Ascending aorta (tissue), 2 donors: ENCODE results near the gene C12orf50. TPM values are rescaled to one million over a fixed set of nuclear protein-coding genes. Genes with fewer than 3 reads are reported as not detected.
"Not testable (repeated sequence)": the region's sequence is repeated elsewhere in the genome, so short reads cannot be mapped to it uniquely, and the experiment has no call there.

Source experiments
- DNase-seq, 2 donors: peaks; one replicate each; pipeline ENCODE4 v3.0.0-alpha.2; 2019; ENCODE audit warnings: low spot score in 2 of 2
- H3K27ac ChIP-seq, 2 donors: fragments of 200-600 bp; sonication (generic); one replicate each; pipeline ENCODE4 v1.5.1; 2016 to 2017; ENCODE audit warnings: mild to moderate bottlenecking in 1 of 2
- H3K27me3 ChIP-seq: fragments of 200-600 bp; sonication (generic); one replicate; pipeline ENCODE4 v1.5.1; 2017
- H3K36me3 ChIP-seq, 2 donors: fragments of 200-600 bp; sonication (generic); one replicate each; pipeline ENCODE4 v1.5.1; 2016
- H3K4me1 ChIP-seq, 2 donors: fragments of 200-600 bp; sonication (generic); one replicate each; pipeline ENCODE4 v1.5.1; 2016 to 2017; ENCODE audit warnings: mild to moderate bottlenecking in 1 of 2
- H3K4me3 ChIP-seq, 2 donors: fragments of 200-600 bp; sonication (generic); one replicate each; pipeline ENCODE4 v1.5.1; 2016 to 2017; ENCODE audit warnings: mild to moderate bottlenecking in 1 of 2
- H3K9me3 ChIP-seq, 2 donors: fragments of 200-600 bp; sonication (generic); one replicate each; pipeline ENCODE4 v1.5.1; 2016
- CTCF ChIP-seq, 3 experiments: fragments of 200-600 bp in 2 of 3; fragments of 450-650 bp in 1 of 3; sonication (generic) in 2 of 3; IDR thresholded peaks; one replicate each; pipeline ENCODE4 v1.5.1; 2016 to 2019; ENCODE audit warnings: antibody characterized with exemption in 3 of 3, mild to moderate bottlenecking in 1 of 3, moderate library complexity in 1 of 3
- intact Hi-C: fragments of 100-400 bp; cut with DNase I; formaldehyde crosslinking; loops from one replicate; pipeline ENCODE4 v1.15.1; 2023
- total RNA-seq: library from RNA; depleted of rRNA; stranded (reverse); fragments of >200 nt; gene quantifications from one replicate; pipeline ENCODE4 v1.1.0, GENCODE V29; 2016

The C12orf50 gene
- total RNA-seq, 1 donor from 2014 or later: not detected

- Histone ChIP-seq H3K36me3 (no peaks in the 10 kb centered on the region), H3K27ac (no peak overlapping the region), H3K4me1 (no peaks in the 10 kb centered on the region), H3K4me3 (no peak overlapping the region), H3K27me3 (no peaks in the 10 kb centered on the region), H3K9me3 (no peaks in the 10 kb centered on the region)
- DNase-seq: no peak
- TF ChIP-seq CTCF (IDR thresholded peaks at IDR 0.05): no peak
- intact Hi-C loops: no loop called here
These were observed 68.6 kb downstream of the C12orf50 start for GRCh38 chr12:87960566-87960965.

- H3K27ac ChIP-seq, H3K36me3 ChIP-seq, H3K9me3 ChIP-seq, H3K4me3 ChIP-seq, DNase-seq, H3K27me3 ChIP-seq, H3K4me1 ChIP-seq, intact Hi-C loops: not testable (repeated sequence)
These were observed 75.2 kb downstream of the C12orf50 start for GRCh38 chr12:87954028-87954427.

DNA sequence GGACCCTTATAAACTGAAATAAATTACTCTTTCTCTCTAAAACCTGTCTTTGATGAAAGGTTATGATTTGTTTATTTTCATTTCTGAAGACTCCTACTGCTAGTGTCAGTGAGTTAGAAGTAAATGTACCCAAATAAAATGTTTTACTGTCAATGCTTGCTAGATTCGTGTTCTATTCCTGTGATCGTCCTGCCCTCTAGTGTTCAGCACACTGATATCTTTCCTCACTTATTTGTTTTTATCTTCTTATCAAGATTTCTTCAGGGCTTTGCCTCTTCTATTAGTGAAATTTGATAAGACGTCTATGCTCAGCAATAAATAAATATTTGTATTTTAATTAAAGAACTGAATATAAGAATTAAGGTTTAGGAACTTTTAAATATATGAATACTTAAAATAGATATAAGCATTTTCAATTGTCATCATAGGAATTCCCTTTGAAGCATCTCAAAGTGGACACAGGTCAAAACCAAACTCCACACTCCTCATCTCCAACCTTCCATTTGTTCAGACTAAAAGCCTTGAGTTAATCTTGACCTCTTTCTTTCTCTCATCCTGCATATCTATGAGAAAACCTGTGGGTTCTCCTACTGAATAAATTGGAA, 75.8 kb downstream of the C12orf50 start:
- no peak for DNase-seq
- H3K27me3 ChIP-seq: no peaks in the 10 kb centered on the region
- peak in 2 of 3 experiments; percentile 47 to 49 for TF ChIP-seq CTCF (IDR thresholded peaks at IDR 0.05)
- H3K4me1 ChIP-seq: no peaks in the 10 kb centered on the region
- intact Hi-C loops: no loop called here
- no peak overlapping the region for H3K27ac ChIP-seq
- H3K4me3 ChIP-seq: no peak overlapping the region
- H3K36me3 ChIP-seq: no peaks in the 10 kb centered on the region
- no peaks in the 10 kb centered on the region for H3K9me3 ChIP-seq

DNA sequence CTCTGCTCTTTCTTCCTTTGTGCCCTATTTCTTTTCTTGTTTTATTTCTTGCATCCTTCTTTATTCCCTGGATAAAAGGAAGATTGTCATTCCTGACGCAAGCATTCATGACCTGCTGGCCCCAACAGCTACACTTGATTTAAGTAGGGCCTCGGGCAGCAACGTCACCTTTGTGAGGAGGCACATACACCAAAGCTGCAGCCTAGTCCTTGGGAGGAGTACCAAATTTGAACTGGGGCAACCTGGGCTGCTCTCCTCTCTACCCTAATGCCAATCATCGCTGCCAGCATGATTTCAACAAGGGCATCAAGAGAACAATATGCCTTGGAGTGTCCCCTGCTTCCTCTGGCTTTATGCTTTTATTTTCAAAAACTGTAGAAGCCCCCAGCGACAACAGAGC, 76.4 kb downstream of the C12orf50 start:
- H3K36me3 ChIP-seq: no peaks in the 10 kb centered on the region
- H3K4me1 ChIP-seq: no peaks in the 10 kb centered on the region
- TF ChIP-seq CTCF (IDR thresholded peaks at IDR 0.05): no peak
- DNase-seq: no peak
- H3K9me3 ChIP-seq: no peaks in the 10 kb centered on the region
- intact Hi-C loops: no loop called here
- no peak overlapping the region for H3K27ac ChIP-seq
- no peak overlapping the region for H3K4me3 ChIP-seq
- no peaks in the 10 kb centered on the region for H3K27me3 ChIP-seq

DNA sequence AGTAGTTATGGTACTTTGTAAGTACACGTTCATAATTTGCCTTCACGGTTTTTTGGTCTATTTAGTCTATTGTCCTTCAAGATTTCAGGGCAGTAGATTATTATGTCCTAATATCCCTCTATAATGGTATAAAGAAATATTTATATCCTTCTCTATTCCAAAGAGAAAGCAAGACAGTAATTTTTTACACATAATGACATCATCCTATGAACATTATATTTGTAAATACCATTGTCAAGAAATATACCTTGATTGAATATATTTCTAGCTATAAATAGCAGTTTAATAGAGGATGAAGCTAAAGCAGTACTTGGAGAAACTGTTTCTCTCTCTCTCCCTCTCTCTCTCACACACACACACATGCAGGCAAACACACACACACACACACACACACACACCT, 77.0 kb downstream of the C12orf50 start:
- no peaks in the 10 kb centered on the region for H3K36me3 ChIP-seq
- H3K9me3 ChIP-seq: no peaks in the 10 kb centered on the region
- H3K27ac ChIP-seq: no peak overlapping the region
- TF ChIP-seq CTCF (IDR thresholded peaks at IDR 0.05): no peak
- DNase-seq: no peak
- H3K27me3 ChIP-seq: no peaks in the 10 kb centered on the region
- intact Hi-C loops: no loop called here
- H3K4me1 ChIP-seq: no peaks in the 10 kb centered on the region
- no peak overlapping the region for H3K4me3 ChIP-seq

DNA sequence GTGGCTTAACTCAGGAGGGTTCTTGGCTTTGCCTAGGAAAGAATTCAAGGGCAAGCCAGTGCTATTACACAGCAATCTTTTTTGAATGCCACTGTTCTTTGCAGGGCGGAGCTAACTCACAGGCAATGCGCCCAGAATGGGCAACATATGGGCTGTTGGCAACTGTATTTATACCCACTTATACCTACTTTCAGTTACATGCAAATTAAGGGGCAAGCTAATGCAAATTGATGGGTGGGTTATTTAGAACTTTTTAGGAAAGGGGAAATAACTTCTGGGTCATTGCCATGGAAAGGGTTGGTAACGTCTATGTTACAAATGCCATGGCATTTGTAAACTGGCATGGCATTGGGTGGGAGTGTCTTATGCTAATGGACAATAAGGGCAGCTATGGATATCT, 85.4 kb downstream of the C12orf50 start:
- intact Hi-C loops: no loop called here
- no peak for TF ChIP-seq CTCF (IDR thresholded peaks at IDR 0.05)
- H3K9me3 ChIP-seq: no peaks in the 10 kb centered on the region
- H3K4me3 ChIP-seq: no peak overlapping the region
- no peaks in the 10 kb centered on the region for H3K27me3 ChIP-seq
- H3K36me3 ChIP-seq: no peaks in the 10 kb centered on the region
- H3K4me1 ChIP-seq: no peaks in the 10 kb centered on the region
- H3K27ac ChIP-seq: no peak overlapping the region
- no peak for DNase-seq
